HG02678 (cell line): Measurements from ENCODE around the gene MGA.

ENCODE experiments used
- ATAC-seq: cut with Tn5 transposase; IDR thresholded peaks from one replicate; pipeline ENCODE4 v1.9.1; 2021; ENCODE audit warnings: mild to moderate bottlenecking, moderate library complexity; ENCODE audit not compliant: unreplicated experiment

Gene MGA

DNA sequence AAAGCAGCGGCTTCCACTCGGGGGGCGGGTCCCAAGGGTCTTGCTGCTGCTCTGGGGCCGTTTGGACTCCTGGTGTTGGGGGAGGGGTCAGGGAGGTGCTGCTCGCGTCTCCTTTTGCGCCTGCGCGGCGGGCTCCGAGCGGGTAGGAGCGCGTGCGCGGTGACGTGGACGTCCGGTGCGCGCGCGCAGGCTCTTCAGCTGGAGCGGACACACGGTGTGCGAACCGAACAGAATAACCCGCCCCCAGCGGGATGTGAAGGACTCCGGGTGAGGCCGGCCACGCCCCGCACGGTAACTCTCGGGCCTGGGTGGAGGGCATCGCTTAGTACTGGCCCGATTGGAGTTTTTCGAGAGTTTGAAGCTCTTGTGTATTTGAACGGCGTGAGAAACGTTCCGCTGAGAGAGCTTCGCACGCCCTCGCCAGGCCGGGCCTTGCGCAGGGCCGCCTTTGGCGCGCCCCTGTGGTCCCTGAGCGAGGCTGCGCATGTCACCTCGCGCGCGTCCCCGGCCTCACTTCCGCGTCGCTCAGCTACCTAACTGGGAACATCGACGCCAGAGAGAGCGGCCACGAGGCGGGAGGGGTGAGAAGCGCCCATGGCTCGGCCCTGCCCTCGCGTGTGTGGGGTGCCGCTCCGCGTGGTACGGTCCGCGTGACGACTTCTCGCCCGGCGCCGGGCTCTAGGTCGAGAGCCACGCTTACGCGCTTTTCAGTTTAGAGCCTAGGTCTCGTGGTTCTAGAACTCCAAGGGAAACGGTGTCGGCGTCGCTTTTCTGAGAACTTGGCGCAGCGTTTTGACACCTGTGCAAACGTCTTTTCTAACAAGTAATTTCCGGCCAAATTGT, at the start of gene MGA:
TSS of gene MGA (plus strand) at position 171 of the 843 bp plus-strand sequence.
- ATAC-seq, result peak; percentile 74

DNA sequence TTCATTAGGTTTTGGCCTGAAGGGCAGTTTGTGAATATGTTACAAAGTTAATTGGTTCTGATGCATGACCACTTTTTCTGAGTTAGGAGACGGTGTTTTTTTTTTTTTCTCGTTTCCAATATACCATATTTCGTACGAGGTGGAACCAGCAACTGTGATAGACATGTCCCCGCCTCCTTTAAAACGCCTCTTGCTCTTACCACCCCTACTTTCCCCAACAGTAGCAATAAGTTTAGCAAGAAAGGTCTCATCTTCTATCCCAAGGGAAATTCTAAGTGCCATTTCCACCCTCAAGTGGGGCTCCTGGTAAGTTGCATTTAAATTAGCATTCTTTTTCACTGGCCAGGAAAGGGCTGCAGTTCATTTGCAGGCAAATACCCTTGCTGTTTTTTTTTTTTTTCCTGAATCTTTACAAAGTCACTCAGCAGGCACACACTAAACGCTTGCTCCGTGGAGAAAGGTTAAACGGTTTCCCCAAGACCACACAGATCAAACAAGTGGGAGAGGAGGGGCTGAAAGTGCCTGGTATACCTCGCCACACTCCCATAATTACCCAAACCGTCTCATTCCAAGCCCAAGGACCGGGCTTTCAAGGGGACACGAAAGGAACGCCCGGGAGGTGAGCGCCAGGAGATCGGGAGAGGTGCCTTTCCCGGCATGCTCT, 39.5 kb upstream of the MGA start:
- ATAC-seq, result no peak

DNA sequence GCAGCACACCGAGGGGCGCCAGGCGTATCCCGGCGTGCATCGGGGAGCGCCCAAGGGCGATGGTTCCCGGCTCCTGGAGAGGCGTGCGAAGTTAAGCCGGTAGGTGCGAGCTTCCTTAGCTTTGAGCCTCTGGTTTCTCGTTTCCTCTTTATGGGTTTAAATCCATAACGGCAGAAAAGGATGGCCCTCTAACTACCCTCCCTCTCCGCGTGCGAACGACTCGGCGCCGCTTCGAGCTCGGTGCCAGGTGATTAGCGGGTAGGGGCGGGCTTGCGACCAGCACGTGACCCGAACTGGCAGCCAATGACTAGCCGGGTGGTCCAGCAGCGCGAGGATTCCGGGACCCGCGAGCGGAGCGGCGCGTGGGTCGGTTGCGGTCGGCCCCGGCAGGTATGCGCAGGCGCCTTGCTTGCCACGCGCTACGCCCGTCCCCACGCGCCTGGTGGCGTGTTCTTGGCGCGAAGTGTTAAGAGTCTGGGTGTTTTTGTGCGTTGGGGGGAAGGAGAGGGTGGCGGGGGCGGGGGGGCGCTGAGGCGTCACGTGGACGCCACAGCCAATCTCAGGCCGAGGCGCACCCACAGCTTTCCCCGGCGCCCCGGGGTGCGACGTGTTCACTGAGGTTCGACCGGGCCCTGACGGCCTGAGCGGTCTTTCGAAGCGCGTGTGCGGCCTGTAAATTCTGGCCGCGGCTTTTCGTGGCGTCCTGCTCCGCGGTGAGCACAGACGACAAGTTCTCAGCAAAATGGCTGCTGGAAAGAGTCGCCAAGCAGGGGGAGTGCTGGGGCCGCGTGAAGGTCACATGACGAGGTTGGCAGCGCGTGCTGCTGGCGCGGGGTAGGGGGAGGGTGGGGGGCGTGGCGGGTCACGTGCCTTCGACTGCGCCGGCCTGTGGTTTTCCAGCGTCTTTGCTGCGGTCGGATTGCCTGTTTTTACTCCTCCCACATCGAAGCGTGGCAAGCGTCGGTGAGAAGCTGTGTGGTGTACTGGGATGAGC, 38.7 kb upstream of the MGA start:
- no peak for ATAC-seq

GRCh38 chr15:41622901-41623300, 37.3 kb upstream of the MGA start:
- no peak for ATAC-seq

DNA sequence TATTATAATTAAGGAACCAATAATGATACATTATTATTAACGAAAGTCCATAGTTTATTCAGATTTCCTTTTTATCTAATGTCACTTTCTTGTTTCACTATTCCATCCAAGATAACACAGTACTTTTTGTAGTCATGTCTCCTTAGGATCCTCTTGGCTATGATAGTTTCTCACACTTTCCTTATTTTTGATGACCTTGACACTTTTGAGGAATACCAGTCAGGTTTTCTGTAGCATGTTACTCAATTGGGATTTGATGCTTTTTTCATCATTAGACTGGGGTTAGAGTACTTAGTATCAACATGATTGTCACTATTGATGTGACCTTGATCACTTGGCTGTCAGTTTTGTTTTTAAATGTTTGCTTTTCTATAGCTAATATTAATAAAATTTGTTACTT, 33.0 kb upstream of the MGA start:
- ATAC-seq, result no peak

GRCh38 chr15:41629463-41629862, 30.7 kb upstream of the MGA start:
- no peak for ATAC-seq

- no peak for ATAC-seq
Observed at GRCh38 chr15:41629883-41630282, 30.3 kb upstream of the MGA start.

DNA sequence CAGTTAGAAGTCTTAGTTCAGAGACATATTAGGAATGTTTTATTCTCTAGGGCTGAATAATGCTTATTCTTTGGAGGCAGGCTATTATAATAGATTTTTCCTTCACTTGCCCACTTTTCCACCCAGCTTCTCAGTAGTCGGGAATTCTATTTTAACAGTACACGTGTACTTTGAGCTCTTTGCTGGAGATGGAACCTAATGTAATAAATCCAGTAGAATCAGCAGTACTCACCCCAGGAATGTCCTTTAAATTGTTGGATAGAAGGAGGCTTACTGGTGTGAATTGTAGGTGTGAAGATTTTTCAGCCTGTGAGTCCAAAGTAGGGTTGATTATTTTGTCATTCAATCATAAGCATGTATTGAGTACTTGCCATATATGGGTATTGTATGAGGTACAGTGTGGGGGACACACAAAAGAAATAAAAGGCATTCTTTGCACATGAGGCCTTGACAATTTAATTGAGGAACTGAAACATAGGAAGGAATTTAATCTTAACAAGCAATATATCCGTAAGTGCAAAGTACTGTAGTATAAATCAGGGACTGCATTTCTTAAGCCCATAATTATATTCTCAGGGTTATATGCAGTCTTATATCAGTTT, 29.5 kb upstream of the MGA start:
- no peak for ATAC-seq

DNA sequence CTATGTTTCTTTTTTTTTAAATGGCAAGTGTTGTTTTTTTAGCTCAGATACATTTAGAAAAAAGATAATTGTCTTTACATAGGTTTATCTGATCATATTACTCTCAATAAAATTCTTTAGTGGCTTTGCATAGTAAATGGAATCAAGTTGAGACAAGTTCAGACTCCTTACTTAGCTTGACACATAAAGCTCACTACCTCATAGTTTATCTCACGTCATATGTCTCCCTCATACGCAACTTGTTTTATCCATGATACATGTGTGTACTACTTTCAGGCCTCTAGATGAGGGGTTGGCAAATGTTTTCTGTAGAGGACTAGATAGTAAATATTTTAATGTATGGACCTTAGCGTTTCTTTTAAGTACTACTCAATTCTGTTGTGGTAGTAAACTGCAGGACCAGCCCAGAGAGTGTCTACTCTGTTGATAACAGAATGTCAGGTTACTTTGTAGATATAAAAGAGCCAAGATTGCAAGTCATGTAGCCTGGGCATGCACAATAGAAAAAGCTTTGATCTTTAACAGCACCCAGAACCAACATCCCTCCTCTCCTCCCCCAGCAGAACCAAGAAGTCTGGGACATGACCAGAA, 28.2 kb upstream of the MGA start:
- no peak for ATAC-seq

DNA sequence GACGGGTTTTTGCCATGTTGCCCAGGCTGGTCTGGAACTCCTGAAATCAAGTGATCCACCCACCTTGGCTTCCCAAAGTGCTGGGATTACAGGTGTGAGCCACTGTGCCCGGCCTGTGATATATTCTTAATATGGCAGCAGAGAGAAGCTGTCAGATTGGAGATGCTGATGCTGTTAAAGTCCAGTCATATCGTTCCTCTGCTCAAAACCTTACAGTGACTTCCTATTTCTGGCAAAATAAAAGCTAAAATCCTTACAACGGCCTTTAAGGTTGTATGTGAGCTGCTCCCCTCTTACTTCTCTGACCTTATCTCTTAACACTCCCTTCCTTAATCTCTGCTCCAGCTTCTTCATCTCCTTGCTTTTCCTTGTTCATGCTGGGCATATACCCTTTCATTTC, 26.6 kb upstream of the MGA start:
- ATAC-seq, result no peak

DNA sequence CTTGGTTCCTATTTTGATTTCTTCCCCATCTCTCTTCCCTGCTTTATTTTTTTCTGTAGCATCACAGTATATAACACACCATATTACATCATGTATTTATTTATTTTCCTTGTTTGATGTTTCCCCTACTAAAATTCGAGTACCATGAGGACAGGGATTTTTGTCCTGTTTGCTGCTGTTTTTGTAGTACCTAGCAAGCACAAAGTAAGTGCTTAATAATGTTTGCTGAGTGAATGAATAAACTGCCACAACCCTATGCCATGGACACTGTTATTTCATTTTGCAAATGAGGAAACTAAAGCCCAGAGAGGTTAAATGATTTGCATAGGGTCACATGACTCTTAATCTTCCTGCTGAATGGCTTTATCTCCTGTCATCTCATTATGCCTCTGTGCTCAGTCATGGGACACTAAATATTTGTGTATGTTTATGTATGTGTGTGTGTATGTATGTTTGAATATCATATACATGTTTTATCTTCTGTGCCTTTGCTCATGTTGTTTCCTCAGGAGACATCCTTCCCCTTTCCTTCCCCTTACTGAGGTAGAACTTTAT, 26.1 kb upstream of the MGA start:
- no peak for ATAC-seq

- no peak for ATAC-seq
Observed at GRCh38 chr15:41637086-41637485, 23.1 kb upstream of the MGA start.

DNA sequence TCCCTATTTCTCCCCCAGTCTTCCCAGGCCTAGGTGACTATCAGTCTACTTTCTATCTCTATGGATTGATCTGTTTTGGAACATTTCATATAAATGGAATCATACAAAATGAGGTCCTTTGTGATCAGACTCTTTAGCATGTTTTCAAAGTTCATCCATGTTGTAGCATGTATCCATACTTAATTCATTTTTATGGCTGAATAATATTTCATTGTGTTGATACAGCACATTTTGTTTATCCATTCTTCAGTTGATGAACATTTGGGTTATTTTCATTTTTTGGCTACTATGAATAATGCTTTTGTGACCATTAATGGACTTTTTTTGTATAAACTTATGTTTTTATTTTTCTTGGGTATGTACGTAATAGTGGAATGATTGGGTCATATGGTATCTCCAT, 19.2 kb upstream of the MGA start:
- ATAC-seq, result no peak

DNA sequence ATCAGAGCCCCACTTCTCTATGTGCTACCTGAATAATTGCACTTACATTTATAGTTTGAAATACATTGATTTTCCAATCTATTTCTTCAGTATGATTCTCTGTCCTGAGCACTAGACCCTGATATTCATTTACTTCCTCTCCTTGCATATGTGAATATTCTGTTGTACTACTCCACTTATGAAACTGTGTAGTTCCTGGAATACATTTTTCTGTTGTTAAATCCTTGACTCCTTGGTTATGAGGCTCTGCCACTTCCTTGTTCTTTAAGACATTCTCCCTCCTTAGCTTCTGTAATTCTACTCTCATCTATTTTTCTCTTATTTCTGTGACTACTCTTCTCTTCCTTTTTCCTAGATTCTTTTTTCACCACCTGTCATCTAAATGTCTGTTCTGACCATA, 12.9 kb upstream of the MGA start:
- no peak for ATAC-seq

- no peak for ATAC-seq
Observed at GRCh38 chr15:41648097-41648496, 12.1 kb upstream of the MGA start.

GRCh38 chr15:41648770-41649169, 11.4 kb upstream of the MGA start:
- no peak for ATAC-seq

DNA sequence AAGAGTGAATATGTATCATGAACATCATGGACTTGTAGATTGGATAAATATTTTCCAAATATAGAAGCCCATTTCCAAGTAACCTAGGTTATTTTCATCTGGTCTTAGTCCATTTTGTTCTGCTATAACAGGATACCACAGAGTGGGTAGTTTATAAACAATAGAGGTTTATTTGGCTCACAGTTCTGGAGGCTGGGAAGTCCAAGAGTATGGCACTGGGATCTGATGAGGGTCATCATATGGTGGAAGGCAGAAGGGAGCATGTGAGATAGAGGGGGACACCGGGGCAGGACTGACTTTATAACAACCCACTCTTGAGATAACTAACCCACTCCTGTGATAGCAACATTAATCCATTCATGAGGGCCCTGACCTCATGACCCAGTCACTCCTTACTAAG, 9.4 kb upstream of the MGA start:
- no peak for ATAC-seq

DNA sequence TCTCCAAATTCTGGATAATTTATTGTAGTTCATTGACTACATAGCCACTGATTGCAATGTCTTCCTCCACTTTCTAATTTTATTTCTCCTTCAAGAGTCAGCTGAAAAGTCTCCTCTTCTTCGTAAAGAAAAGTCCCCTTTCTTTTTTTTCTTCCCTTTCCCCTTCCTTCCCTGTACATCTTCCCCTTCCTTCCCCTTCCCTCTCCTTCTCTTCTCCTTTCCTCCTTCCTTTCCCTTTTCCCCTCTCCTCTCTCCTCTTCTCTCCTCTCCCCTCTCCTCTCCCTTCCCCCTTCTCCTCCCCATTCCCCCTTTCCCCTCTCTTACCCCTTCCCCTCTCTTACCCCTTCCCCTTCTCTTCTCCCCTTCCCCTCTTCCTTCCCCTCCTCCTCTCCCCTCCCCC, 8.8 kb upstream of the MGA start:
- ATAC-seq, result no peak

- no peak for ATAC-seq
Observed at GRCh38 chr15:41653760-41654159, 6.4 kb upstream of the MGA start.

- no peak for ATAC-seq
Observed at GRCh38 chr15:41655716-41656115, 4.5 kb upstream of the MGA start.
